GM12878 (cell line): Measurements from ENCODE around the gene ELP4. TPM values are rescaled to one million over a fixed set of nuclear protein-coding genes. Genes with fewer than 3 reads are reported as not detected.

Source experiments
- ATAC-seq: fragments of 200-7000 bp; cut with Tn5 transposase; 3 replicates; pipeline ENCODE4 v1.9.1; 2020; ENCODE audit warnings: mild to moderate bottlenecking, moderate library complexity
- BruUV-seq: library from RNA; stranded (reverse); fragments of 400-500 nt; replicated peaks from 2 replicates; lab custom pipeline; 2021; lab: Mats Ljungman, UMichigan
- CTCF ChIA-PET: fragments of 300-600 bp; sonication (Branson Sonifier 250); formaldehyde crosslinking; extraction: SDS; loops from one replicate; lab custom pipeline; 2021; ENCODE audit warnings: inconsistent platforms; lab: Yijun Ruan, JAX
- POLR2A ChIA-PET: fragments of 350-600 bp; formaldehyde crosslinking; extraction: SDS; loops from one replicate; lab custom pipeline; 2021; ENCODE audit warnings: inconsistent platforms; lab: Charles Lee
- RAD21 ChIA-PET: fragments of 300-600 bp; sonication (Branson Sonifier 250); formaldehyde crosslinking; loops from one replicate; lab custom pipeline; 2023; ENCODE audit warnings: antibody characterized with exemption; ENCODE audit not compliant: unreplicated experiment; lab: Charles Lee
- SMC1A ChIA-PET: fragments of 300-600 bp; sonication (Branson Sonifier 250); formaldehyde crosslinking; loops from one replicate; lab custom pipeline; 2023; ENCODE audit not compliant: unreplicated experiment, uncharacterized antibody; lab: Charles Lee
- DNase-seq: peaks from one replicate; pipeline ENCODE4 v3.0.0-alpha.2; 2011; ENCODE audit warnings: low read depth, low spot score
- FAIRE-seq: peaks from 3 replicates; lab custom pipeline; 2011; peaks lifted over from hg19 to GRCh38; lab: Jason Lieb, UNC
- H2AFZ ChIP-seq: 2 replicates; pipeline ENCODE4 v1.6.0; 2011; ENCODE audit warnings: low read depth, low read length, control low read depth; ENCODE audit not compliant: control insufficient read depth
- H3K27ac ChIP-seq: 2 replicates; pipeline ENCODE4 v1.5.1; 2011; ENCODE audit warnings: control low read depth; ENCODE audit not compliant: control insufficient read depth, insufficient read depth
- H3K27me3 ChIP-seq, 2 experiments: replicated peaks in 1 of 2; 2 replicates each; pipeline versions ENCODE4 v1.6.0 to v1.6.1; 2011; ENCODE audit warnings: low read length in 1 of 2; ENCODE audit not compliant: control insufficient read depth in 2 of 2, insufficient read depth in 2 of 2
- H3K36me3 ChIP-seq, 2 experiments: 2 replicates each; pipeline ENCODE4 v1.5.1; 2011; ENCODE audit warnings: low read length in 1 of 2; ENCODE audit not compliant: control insufficient read depth in 2 of 2, insufficient read depth in 2 of 2
- H3K4me1 ChIP-seq: 2 replicates; pipeline ENCODE4 v1.6.1; 2011; ENCODE audit warnings: mild to moderate bottlenecking, low read length, moderate library complexity, mixed read lengths; ENCODE audit not compliant: control insufficient read depth, insufficient read depth
- H3K4me2 ChIP-seq: 2 replicates; pipeline ENCODE4 v1.6.0; 2011; ENCODE audit warnings: control low read depth; ENCODE audit not compliant: control insufficient read depth, insufficient read depth
- H3K4me3 ChIP-seq: fragments of 200-600 bp; sonication (generic); 2 replicates; pipeline ENCODE4 v1.5.1; 2016
- H3K79me2 ChIP-seq: 2 replicates; pipeline ENCODE4 v1.6.0; 2011; ENCODE audit warnings: low read length; ENCODE audit not compliant: control insufficient read depth, insufficient read depth
- H3K9ac ChIP-seq: 2 replicates; pipeline ENCODE4 v1.8.0; 2011; ENCODE audit warnings: low read length, control low read depth, mixed read lengths; ENCODE audit not compliant: control insufficient read depth, insufficient read depth
- H3K9me3 ChIP-seq: replicated peaks from 3 replicates; pipeline ENCODE4 v1.5.1; 2011; ENCODE audit warnings: mild to moderate bottlenecking, low read length; ENCODE audit not compliant: control insufficient read depth, insufficient read depth
- H4K20me1 ChIP-seq: 2 replicates; pipeline ENCODE4 v1.6.0; 2011; ENCODE audit not compliant: control insufficient read depth, insufficient read depth
- CBFB ChIP-seq: IDR thresholded peaks from 2 replicates; pipeline ENCODE4 v1.6.1; 2016; ENCODE audit warnings: antibody characterized with exemption, low read depth
- EED ChIP-seq: sonication (generic); IDR thresholded peaks from 2 replicates; pipeline ENCODE4 v1.6.1; 2016; ENCODE audit warnings: antibody characterized with exemption, low read depth
- EGR1 ChIP-seq, 2 experiments: IDR thresholded peaks; 1 replicate in 1 of 2; 2 replicates in 1 of 2; pipeline ENCODE4 v1.6.1; 2011 to 2012; ENCODE audit warnings: low read depth in 2 of 2, low read length in 2 of 2, borderline replicate concordance in 1 of 2, mild to moderate bottlenecking in 1 of 2, moderate library complexity in 1 of 2
- ETV6 ChIP-seq, 2 experiments: fragments of 450-650 bp in 1 of 2; IDR thresholded peaks in 1 of 2; conservative IDR thresholded peaks in 1 of 2; 2 replicates each; pipeline ENCODE4 v1.6.1; 2014; ENCODE audit warnings: antibody characterized with exemption in 1 of 2, borderline replicate concordance in 1 of 2, low read depth in 1 of 2, mild to moderate bottlenecking in 1 of 2, moderate library complexity in 1 of 2
- FOS ChIP-seq: IDR thresholded peaks from 3 replicates; pipeline ENCODE4 v1.6.1; 2011; ENCODE audit warnings: borderline replicate concordance; ENCODE audit not compliant: insufficient read length; ENCODE audit errors: extremely low read depth
- MXI1 ChIP-seq: fragments of 150-350 bp; IDR thresholded peaks from 2 replicates; pipeline ENCODE4 v1.6.1; 2011; ENCODE audit warnings: low read depth, mild to moderate bottlenecking, inconsistent platforms, low read length, improper control_type of control experiment
- NFIC ChIP-seq: IDR thresholded peaks from 2 replicates; pipeline ENCODE4 v1.6.1; 2012; ENCODE audit warnings: low read depth, mild to moderate bottlenecking, inconsistent platforms, low read length, moderate library complexity
- YY1 ChIP-seq: IDR thresholded peaks from 2 replicates; pipeline ENCODE4 v1.6.1; 2011; ENCODE audit warnings: low read depth, mild to moderate bottlenecking, low read length
- ZNF622 ChIP-seq: fragments of 450-650 bp; IDR thresholded peaks from 2 replicates; pipeline ENCODE4 v1.6.1; 2017; ENCODE audit warnings: mild to moderate bottlenecking, inconsistent platforms
- WGBS: methylation state at CpG from one replicate; pipeline ENCODE4 v1.1.6; 2016; ENCODE audit warnings: low lambda C conversion rate; ENCODE audit not compliant: insufficient replicate concordance, insufficient coverage; ENCODE audit errors: missing lambda C conversion rate; 5-methylcytosine and 5-hydroxymethylcytosine counted together
- in situ Hi-C: fragments of 300-500 bp; cut with MboI; formaldehyde crosslinking; loops from 9 replicates; pipeline ENCODE4 v1.14.3; 2018; ENCODE audit warnings: mixed read lengths
- intact Hi-C: fragments of 100-400 bp; cut with micrococcal nuclease; formaldehyde crosslinking; loops from one replicate; pipeline ENCODE4 v1.14.2; 2022; ENCODE audit not compliant: unreplicated experiment
- polyA plus RNA-seq, 11 experiments: library from polyadenylated mRNA; depleted of rRNA in 4 of 11; unstranded in 6 of 11; stranded (reverse) in 5 of 11; fragments of >200 nt; fragmentation: Nextera tagmentation in 4 of 11; fragmentation: Illumina TruSeq in 1 of 11; extraction: Ambion mirVana in 4 of 11; extraction: Trizol in 1 of 11; gene quantifications; 1 replicate in 1 of 11; 2 replicates in 10 of 11; pipeline versions ENCODE4 v1.2.1 to v1.2.3, GENCODE V29; 2011 to 2016; ENCODE audit warnings: inconsistent platforms in 2 of 11, missing spikeins in 2 of 11, low read depth in 1 of 11
- total RNA-seq, 4 experiments: library from RNA; depleted of rRNA in 3 of 4; stranded (reverse); fragments of >200 nt in 3 of 4; fragmentation: Illumina TruSeq in 1 of 4; extraction: Trizol in 1 of 4; gene quantifications; 2 replicates each; pipeline versions ENCODE4 v1.2.1 to v1.2.3, GENCODE V29; 2013 to 2021

Gene ELP4
- total and polyA plus RNA-seq, 10 of the 15 experiments (the other 5 are each of a cell fraction or from before 2014, with no cell fraction given): 17.7 to 36.1 (median 27.0) TPM

DNA sequence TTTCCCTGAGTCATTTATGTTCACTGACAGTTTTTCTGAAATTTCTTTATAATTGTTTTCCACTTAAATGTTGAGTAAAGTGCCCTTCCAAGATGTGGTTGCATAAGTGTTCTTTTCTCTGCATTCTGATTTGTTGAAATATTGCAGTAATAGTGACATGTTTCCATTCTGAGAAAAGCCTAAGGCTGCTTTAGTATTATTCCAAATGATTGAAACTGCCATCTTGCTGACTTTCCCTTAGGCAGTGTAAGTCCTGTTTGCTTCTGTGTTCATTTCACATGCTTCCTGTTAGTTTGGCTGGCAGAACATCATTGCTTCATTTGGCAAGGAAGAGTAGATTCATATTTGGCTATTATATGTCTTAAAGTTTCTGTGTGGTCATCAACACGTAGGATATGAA, 146.5 kb downstream of the ELP4 start:
- H3K4me3 ChIP-seq: no peak overlapping the region
- H3K36me3 ChIP-seq: no peaks in the 10 kb centered on the region
- in situ Hi-C loops: no loop called here
- H3K4me2 ChIP-seq: no peak overlapping the region
- no peaks in the 10 kb centered on the region for H4K20me1 ChIP-seq
- H3K79me2 ChIP-seq: no peaks in the 10 kb centered on the region
- H3K9me3 ChIP-seq: no peaks in the 10 kb centered on the region
- intact Hi-C loops: no loop called here
- H3K4me1 ChIP-seq: peaks cover 12% of the 10 kb centered on the region
- CTCF ChIA-PET: interaction anchor here (1.7 to 3.4 kb wide), 2 partner anchors 16 to 302 kb away, joined by 7 to 32 read pairs; no protein-coding TSS in a partner anchor
- DNase-seq: no peak
- no peak overlapping the region for H3K27ac ChIP-seq
- 95% methylated on average over 1 of the region's 1 CpG for WGBS
- TF ChIP-seq YY1 (no peak), EED (no peak), ETV6 (conservative IDR thresholded peaks at IDR 0.05 in 1 of 2, IDR thresholded peaks at IDR 0.05 in 1 of 2; ENCODE audit: borderline replicate concordance in 1 of 2, low read depth in 1 of 2) (no peak), NFIC (no peak), FOS (no peak), MXI1 (no peak), ZNF622 (no peak), EGR1 (IDR thresholded peaks at IDR 0.05; ENCODE audit: borderline replicate concordance in 1 of 2, low read depth in 2 of 2, low read length in 2 of 2) (no peak), CBFB (no peak)
- H3K27me3 ChIP-seq: no peaks in the 10 kb centered on the region
- no TSS peak for BruUV-seq
- POLR2A ChIA-PET: no interaction called here
- FAIRE-seq: no peak
- H3K9ac ChIP-seq: no peak overlapping the region
- H2AFZ ChIP-seq: no peak overlapping the region
- RAD21 ChIA-PET: interaction anchor here (1.2 kb wide), 1 partner anchor 15 kb away, joined by 5 read pairs; no protein-coding TSS in a partner anchor
- no peak for ATAC-seq
- SMC1A ChIA-PET: interaction anchor here (0.8 kb wide), 1 partner anchor 10 kb away, joined by 3 read pairs; no protein-coding TSS in a partner anchor
